NCI-H187 (cell line): Measurements from ENCODE around the gene BSDC1.
"Not testable (repeated sequence)": the region's sequence is repeated elsewhere in the genome, so short reads cannot be mapped to it uniquely, and the experiment has no call there.

Source experiments
- DNase-seq, 2 experiments: peaks; one replicate each; lab custom pipeline; 2025; lab: John Stamatoyannopoulos, UW

The BSDC1 gene, protein sequence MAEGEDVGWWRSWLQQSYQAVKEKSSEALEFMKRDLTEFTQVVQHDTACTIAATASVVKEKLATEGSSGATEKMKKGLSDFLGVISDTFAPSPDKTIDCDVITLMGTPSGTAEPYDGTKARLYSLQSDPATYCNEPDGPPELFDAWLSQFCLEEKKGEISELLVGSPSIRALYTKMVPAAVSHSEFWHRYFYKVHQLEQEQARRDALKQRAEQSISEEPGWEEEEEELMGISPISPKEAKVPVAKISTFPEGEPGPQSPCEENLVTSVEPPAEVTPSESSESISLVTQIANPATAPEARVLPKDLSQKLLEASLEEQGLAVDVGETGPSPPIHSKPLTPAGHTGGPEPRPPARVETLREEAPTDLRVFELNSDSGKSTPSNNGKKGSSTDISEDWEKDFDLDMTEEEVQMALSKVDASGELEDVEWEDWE

DNA sequence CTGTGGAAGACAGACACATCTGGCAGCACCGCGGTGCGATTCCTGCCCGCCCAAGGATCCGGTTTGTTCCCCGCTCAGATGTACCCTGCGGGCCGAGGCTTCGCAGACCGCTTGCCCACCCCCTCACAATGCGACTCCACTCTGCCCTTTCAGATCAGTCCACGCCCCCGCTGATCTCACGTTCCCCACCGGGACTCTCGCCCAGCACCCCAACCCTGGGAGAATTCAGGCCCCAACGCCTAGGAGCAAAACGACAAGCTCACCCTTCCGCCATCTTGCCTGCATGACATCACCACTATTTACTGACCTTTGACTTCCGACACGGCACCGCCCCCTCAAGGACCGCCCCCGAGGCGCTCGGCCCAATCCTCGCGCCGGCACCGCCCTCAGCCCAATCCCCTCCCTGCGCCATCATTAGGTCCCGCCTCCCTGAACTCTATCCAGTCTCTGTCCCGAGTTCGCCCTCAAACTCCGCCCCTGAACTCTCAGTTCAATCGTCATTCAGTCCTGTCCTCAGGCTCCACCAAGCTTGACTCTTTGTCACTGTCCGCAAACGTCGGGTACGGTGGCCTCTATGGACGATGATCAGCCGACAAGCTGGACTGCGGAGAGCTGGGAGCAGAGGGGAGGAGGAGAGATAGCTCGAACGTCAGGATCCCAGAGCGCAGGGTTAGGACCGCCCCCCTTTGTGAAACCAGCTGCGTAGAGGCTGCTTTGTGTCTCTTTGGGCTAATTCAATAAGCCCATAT is at the start of gene BSDC1:
BSDC1 (minus strand) TSS at position 301 of the 749 bp plus-strand sequence; CDS start at position 274, 27 bp downstream.
- peak; percentile 98 to 99 for DNase-seq

DNA sequence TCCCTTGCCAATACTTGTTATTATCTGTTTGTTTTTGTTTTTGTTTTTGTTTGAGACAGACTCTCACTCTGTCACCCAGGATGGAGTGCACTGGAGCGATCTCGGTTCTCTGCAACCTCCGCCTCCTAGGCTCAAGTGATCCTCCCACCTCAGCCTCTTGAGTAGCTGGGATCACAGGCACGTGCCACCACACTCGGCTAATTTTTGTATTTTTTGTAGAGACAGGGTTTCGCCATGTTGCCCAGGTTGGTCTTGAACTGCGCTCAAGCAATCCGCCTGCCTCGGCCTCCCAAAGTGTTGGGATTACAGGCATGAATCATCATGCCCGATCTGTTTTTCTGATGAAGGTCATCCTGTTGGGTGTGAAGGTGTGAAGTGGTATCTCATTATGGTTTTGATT is 47.2 kb upstream of the BSDC1 start:
- DNase-seq = not testable (repeated sequence)

DNA sequence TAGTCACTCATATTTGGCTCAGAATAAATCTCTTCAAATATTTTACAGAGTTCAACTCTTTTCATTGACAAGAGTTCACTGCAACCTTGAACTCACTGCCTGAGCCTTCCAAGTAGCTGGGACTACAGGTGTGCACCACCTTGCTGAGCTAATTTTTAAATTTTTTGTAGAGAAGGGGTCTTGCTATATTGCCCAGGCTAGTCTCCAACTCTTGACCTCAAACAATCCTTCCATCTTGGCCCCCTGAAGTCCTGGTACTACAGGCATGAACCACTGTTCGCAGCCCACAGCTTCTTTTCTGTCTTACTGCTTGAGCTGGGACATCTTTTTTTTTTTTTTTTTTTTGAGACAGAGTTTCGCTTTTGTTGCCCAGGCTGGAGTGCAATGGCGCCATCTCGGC is 44.5 kb upstream of the BSDC1 start:
- DNase-seq = not testable (repeated sequence)

DNA sequence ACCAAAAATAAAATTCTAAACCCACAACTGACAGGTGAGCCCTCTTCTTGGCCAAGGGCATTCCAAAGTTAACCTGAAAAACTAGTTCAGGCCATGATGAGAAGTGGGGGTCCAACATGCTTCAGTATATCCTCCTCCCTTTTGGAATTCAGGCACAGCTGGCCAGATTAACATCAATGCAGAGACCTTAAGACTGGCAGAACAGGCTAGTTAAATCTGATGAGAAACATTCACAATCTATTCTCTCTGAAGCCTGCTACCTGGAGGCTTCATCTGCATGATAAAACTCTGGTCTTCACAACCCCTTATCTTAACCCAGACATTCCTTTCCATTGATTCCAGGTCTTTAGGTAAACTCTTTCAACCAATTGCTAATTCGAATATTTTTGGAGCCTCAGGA is 43.9 kb upstream of the BSDC1 start:
- no peak for DNase-seq

DNA sequence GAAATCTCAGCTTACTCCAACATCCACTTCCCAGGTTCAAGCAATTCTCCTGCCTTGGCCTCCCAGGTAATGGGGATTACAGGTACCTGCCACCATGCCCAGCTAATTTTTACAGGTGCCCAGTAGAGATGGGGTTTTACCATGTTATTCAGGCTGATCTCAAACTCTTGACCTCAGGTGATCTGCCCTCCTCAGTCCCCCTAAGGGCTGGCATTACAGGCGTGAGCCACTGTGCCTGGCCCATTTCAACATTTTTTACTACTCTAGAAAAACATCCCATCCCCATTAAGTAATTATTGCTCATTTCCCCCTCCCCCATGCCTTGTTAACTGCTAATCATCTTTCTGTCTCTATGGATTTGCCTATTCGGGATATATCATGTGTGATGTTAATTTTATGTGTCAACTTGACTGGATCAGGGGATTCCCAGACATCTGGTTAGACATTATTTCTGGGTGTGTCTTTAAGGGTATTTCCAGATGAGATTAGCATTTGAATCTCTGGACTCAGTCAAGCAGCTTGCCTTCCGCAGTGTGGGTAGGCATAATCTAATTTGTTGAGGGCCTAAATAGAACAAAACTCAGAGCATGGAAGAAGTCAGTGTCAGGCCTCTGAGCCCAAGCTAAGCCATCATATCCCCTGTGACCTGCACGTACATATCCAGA is 37.6 kb upstream of the BSDC1 start:
- DNase-seq = no peak

DNA sequence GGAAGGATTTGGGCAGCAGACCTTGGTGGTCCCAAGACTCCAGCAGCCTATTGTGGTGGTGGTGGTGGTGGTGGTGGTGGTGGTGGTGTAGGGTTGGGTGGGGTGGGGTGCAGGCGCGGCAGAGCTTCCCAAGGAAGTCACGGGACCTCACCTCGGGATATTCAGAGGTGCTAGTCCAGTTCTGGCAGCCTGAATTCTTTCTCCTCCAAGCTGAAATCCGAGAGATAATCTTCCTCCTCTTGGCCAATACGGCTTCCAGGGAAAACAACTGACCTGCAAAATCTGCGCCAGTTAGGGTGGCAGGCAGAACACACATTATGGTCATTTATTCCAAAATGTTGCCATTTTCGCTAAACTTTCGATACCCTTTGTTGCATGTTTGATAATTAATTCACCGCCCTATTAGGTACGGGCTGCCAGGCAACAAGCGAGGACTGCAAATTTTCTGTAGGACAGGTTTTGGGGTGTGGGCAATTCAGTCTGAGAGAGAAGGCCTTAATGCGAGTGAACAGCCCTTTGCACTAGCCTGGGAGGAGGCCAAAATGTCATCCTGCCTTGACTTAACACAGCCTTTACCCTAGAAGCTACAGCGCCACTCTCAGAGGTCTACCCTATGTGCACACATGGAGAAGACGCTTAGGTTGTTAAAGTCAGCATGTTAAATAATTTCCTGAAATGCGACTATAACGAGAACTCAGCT is 33.2 kb upstream of the BSDC1 start:
- no peak for DNase-seq

DNA sequence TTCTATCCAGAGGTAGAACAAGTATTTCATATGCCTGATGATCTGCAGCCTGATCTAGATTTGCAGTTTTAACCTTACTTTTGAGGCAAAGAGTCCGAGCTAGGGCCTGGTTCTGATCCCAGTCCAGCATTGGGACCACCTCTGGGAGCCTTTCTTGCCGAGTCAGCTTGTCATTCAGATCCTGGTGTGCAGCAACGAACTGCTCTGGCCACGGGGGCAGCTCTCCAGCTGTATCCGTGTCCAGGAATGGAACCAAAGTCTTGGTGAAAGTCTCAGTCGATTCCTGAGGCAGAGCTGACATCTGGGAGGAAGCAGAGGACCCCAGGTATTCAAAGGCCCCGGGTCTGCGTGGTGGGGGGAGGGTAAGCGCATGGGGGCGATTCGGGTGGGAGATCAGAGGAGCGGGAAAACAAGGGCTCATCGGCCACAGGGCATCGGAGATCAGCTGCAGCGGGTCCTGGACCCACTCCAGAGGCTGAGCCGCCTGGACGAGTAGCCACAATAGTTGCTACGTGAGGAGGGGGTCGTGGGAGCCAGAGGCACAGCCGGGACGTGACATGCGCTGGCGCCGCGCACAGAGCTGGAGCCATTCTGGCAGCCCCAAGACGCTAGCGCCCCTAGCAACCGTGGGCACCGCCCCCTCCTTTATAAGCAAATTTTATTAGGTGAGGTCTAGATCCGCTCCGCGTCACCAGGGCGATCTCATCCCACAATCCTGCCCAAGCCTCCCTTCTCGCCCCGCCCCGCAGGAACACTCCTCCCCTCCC is 32.4 kb upstream of the BSDC1 start:
- DNase-seq = no peak

DNA sequence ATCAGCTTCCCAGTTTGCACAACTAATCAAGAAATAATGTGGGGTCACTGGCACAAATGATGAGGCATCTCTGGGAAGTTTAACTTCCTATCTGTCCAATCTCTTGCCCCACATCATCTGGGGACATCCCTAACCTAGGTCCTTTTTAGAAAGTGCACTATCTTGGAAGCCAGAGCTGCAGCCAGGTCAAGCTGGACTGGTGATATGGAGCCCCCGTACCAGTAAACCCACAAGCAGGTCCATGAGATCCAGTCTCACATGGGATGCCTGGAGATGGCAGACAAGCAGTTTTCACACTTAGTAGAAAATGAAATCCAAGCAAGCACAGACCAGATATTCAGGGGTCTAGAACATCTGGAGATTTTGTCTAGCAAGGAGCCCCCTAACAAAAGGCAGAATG is 27.5 kb upstream of the BSDC1 start:
- no peak for DNase-seq

DNA sequence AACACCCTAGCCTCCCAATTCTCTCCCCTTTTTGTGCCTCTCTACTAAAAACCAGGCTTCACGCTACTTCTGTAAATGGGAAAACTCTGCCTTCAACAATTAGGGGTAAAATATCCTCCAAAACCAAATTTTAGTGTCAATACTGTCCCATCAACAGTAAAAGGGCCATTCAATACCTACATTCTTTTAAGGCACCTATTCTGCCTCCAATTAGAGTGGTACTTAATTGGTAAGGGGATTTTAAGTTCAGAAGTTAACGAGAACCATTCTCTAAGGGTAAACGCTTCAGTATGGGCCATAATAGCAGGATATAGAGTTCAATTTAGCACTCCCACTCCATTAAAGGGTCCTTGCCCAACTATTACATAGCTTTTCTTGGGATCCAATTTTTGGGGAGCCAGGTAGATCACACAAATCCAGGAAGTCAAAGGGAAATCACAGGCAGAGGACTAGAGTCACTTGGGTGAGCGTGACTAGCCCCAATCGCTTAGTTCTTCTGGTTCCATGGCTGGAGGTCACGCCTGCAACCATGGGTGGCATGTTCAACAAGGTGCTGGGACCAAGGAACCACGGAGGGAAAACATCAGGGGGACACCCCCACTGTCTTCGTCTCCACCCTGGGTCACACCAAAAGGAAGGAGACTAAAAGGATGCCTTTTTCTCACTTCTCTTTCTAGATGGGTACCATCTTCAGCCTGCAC is 20.1 kb upstream of the BSDC1 start:
- DNase-seq = no peak

DNA sequence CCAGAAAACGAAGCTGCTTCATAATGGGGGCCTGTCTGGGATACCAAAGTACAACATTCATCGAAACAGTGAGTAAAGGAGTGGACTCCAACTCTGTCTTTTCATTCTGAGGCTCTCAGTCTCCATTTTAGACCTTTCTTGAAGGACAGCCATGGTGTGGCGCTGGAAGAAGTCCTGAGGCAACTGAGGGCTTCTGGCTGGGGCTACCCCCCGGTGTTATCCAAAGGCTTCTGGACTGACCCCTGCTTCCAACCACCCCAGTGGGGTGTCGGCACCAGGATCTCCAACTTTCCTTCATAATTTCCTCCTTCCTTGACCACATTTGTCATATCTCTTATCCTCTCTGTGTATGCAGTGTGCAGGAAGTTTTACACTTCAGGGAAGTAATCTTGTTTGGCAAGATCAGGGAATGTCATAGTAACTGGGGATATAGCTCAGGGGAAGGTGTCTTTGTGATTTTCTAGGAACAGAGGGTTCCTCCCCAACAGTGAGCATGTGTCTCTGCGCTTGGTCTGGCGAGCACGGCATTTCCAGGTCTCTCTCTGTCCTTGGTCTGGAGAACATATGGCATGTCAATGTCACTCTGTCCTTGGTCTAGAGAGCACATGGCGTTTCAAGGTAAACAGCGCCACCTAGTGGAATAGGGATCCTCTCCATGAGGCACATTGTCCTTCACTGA is 19.4 kb upstream of the BSDC1 start:
- peak; percentile 43 to 46 for DNase-seq

DNA sequence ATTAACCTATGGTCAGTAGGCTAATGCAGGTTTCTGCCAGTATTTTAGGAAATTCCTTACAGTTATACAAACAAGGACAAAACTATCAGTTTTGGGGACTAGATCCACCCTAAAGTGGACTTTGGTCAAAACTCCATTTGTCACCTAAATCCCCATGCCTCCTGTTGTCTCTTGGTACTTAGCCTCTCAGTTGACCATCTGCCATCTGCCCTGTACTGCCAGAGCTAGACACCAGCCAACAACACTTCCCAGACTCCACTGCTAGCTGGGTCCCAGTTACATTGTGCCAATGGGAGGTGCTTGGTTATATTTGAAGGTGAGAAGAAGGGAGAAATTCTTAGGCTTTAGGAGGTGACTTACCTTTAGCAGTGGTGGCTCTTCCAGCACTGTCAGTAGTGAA is 17.0 kb upstream of the BSDC1 start:
- no peak for DNase-seq

DNA sequence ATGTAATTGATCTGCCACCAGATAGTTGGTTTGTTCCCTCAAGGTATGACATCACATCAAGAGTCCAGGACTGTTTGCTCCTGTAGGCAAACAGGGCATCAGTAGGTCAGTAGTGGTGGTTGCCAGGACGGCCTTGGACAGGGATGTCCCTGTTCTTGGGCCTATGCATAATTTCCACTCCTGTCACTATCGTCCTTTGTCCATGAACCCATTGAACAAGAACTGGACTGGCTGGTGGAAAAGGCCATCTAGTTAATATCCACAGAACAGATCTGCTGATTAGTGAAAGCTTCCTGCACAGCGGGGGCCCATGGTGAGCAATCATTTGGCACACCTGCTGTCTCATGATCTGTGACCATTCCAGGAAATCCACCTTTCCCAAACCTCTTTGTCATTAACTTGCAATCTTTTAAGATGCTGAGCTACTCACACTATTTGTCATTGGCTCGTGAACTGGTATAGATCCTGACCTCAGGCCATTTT is 12.4 kb upstream of the BSDC1 start:
- DNase-seq = no peak

DNA sequence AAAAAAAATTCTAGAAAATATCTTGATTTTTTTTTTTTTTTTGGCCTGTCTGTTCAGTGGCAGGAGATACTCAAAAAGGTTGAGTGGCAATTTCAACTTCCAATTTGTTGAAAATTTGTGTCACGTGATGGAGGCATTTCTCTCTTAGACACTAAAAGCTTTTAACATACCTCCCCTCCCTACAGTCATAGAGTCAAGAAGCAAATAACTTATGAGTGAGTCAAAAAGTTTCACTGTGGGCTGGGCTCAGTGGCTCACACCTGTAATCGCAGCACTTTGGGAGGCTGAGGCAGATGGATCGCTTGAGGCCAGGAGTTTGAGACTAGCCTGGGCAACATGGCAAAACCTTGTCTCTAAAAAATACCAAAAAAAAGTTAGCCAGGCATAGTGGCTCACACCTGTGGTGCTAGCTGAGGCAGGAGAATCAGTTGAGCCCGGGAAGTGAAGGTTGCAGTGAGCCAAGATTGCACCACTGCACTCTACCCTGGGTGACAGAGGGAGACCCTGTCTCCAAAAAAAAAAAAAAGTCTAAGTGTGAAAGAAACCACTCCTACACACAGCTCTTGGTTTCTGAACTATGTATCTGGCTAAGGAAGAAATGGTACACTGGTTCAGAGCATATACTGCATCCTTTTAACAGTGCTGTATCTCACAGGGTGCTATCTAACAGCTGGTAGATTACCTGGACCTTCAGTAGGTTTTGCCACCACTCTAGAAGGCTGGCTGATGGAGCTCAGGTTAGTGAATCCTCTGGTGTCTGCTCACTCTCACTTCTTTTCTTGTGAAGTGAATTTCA is 11.6 kb upstream of the BSDC1 start:
- DNase-seq = no peak

DNA sequence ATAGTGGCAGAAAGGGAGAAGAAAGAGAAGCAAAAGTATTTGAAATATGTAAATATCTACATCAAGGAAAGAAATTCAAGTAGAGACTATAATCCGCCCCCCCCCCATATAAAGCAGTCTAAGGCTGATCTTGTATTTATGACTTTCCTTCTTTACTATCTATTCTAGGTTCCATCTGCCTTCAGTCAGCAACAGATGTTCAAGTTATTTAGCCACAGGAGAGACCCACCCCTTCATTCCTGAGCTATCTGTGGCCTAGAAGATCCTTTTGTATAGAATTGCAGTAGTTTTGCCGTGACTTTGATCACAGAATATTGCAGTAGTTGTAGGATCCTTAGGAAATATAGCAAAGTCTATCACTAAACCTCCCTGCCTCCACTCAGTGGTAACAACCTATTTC is 10.7 kb upstream of the BSDC1 start:
- no peak for DNase-seq

DNA sequence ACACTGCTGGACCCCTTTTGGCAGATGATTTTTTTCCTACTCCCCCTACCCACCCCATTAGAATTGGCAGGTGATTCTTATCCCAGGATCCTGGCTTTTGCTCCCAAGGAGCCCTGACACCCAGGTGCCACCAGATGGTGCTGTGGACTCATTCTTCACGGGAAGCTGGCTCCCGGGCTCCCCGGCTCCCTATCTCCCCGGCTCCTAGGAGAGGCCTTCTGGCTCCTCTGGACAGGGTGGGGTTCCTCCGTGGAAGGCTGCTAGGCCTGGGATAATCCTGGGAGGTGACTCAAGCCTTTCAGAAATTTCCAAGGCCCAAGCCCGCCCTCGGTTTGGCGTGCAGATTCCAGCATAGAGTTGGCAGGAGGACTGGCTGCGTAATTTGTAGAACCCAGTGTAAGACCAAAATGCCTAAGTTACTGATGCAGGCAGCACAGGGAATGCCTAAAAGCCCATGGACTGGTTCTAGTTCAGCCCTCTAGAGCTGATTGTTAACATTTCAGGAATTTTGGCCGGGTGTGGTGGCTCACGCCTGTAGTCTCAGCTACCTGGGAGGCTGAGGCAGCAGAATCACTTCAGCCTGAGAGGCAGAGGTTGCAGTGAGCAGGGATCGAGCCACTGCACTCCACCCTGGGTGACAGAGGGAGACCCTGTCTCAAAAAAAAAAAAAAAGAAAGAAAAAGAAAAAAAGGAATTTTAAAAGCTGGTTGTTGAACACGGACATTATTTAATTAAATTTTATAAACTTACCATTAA is 6.8 kb upstream of the BSDC1 start:
- peak; percentile 40 to 62 for DNase-seq

DNA sequence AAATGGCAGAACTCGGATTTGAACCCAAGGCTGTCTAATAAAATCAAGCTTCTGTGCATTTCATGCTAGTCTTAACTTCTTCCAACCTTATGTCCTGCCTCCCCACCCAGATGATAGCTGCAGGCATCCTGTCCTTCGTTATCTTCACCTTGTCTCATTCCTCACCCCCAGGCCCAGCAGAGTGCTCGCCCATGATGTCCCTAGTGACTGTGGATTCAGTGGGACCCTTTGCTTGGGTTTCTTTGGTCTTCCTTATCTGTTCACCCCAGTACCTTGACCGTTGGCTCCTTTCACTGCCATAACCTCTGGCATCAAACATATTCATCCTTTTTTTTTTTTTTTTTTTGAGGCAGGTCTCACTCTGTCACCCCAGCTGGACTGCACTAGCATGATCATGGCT is 5.6 kb upstream of the BSDC1 start:
- DNase-seq = no peak

DNA sequence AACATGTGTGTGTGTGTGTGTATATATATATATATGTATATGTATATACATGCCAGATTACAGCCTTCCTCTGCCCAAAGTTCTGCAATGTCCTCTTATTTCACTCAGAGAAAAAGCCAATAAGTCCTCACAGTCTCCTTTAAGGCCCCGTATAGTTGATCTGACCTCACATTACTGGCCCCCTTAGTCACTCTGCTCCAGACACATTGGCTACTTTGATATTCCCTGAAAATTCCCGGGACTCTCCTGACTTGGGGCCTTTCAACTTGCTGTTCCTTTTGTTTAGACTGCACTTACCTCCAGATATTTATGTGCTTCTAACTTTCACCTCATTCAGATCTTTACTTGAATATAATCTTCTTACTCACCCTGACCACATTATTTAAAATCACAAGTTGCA is 4.2 kb upstream of the BSDC1 start:
- DNase-seq = no peak

DNA sequence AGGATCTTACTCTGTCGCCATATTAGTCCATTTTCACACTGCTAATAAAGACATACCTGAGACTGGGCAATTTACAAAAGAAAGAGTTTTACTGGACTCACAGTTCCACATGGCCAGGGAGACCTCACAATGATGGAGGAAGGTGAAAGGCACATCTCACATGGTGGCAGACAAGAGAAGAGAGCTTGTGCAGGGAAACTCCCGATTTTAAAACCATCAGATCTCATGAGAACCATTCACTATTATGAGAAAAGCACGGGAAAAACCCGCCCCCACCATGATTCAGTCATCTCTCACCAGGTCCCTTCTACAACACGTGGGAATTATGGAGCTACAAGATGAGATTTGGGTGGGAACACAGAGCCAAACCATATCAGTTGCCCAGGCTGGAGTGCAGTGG is 2.3 kb upstream of the BSDC1 start:
- DNase-seq = not testable (repeated sequence)
